Ascending aorta (tissue), 2 donors: Measurements from ENCODE around the gene IFIT1. TPM values are rescaled to one million over a fixed set of nuclear protein-coding genes. Genes with fewer than 3 reads are reported as not detected.

Experiments
- DNase-seq, 2 donors: peaks; one replicate each; pipeline ENCODE4 v3.0.0-alpha.2; 2019; ENCODE audit warnings: low spot score in 2 of 2
- H3K27ac ChIP-seq, 2 donors: fragments of 200-600 bp; sonication (generic); one replicate each; pipeline ENCODE4 v1.5.1; 2016 to 2017; ENCODE audit warnings: mild to moderate bottlenecking in 1 of 2
- H3K27me3 ChIP-seq: fragments of 200-600 bp; sonication (generic); one replicate; pipeline ENCODE4 v1.5.1; 2017
- H3K36me3 ChIP-seq, 2 donors: fragments of 200-600 bp; sonication (generic); one replicate each; pipeline ENCODE4 v1.5.1; 2016
- H3K4me1 ChIP-seq, 2 donors: fragments of 200-600 bp; sonication (generic); one replicate each; pipeline ENCODE4 v1.5.1; 2016 to 2017; ENCODE audit warnings: mild to moderate bottlenecking in 1 of 2
- H3K4me3 ChIP-seq, 2 donors: fragments of 200-600 bp; sonication (generic); one replicate each; pipeline ENCODE4 v1.5.1; 2016 to 2017; ENCODE audit warnings: mild to moderate bottlenecking in 1 of 2
- H3K9me3 ChIP-seq, 2 donors: fragments of 200-600 bp; sonication (generic); one replicate each; pipeline ENCODE4 v1.5.1; 2016
- intact Hi-C: fragments of 100-400 bp; cut with DNase I; formaldehyde crosslinking; loops from one replicate; pipeline ENCODE4 v1.15.1; 2023
- total RNA-seq: library from RNA; depleted of rRNA; stranded (reverse); fragments of >200 nt; gene quantifications from one replicate; pipeline ENCODE4 v1.1.0, GENCODE V29; 2016
- TF ChIP-seq, protein P1 (sequence below), 3 experiments: fragments of 200-600 bp in 2 of 3; fragments of 450-650 bp in 1 of 3; sonication (generic) in 2 of 3; IDR thresholded peaks; one replicate each; pipeline ENCODE4 v1.5.1; 2016 to 2019; ENCODE audit warnings: antibody characterized with exemption in 3 of 3, mild to moderate bottlenecking in 1 of 3, moderate library complexity in 1 of 3

IFIT1 gene
- 28.5 TPM for total RNA-seq

GRCh38 chr10:89391907-89392756 is at the start of gene IFIT1:
IFIT1 (plus strand) TSS chr10:89392623; CDS start chr10:89392713, 90 bp downstream.
- H3K4me1 ChIP-seq, result peaks cover 3 to 28% of the 10 kb centered on the region in 2 donors
- TF ChIP-seq, protein P1, sequence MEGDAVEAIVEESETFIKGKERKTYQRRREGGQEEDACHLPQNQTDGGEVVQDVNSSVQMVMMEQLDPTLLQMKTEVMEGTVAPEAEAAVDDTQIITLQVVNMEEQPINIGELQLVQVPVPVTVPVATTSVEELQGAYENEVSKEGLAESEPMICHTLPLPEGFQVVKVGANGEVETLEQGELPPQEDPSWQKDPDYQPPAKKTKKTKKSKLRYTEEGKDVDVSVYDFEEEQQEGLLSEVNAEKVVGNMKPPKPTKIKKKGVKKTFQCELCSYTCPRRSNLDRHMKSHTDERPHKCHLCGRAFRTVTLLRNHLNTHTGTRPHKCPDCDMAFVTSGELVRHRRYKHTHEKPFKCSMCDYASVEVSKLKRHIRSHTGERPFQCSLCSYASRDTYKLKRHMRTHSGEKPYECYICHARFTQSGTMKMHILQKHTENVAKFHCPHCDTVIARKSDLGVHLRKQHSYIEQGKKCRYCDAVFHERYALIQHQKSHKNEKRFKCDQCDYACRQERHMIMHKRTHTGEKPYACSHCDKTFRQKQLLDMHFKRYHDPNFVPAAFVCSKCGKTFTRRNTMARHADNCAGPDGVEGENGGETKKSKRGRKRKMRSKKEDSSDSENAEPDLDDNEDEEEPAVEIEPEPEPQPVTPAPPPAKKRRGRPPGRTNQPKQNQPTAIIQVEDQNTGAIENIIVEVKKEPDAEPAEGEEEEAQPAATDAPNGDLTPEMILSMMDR (IDR thresholded peaks at IDR 0.05), result no peak
- H3K36me3 ChIP-seq, result no peaks in the 10 kb centered on the region
- intact Hi-C loops, result loop anchor here (2.0 to 5.0 kb wide), 2 partner anchors 23 to 65 kb away; partner anchors contain the start of genes IFIT3 and IFIT5
- H3K9me3 ChIP-seq, result no peaks in the 10 kb centered on the region
- DNase-seq, result peak in 1 of 2 donors; percentile 81
- H3K27ac ChIP-seq, result peak within 1 kb of the TSS; percentile 73 to 76
- peak within 1 kb of the TSS; percentile 71 to 73 for H3K4me3 ChIP-seq
- no peaks in the 10 kb centered on the region for H3K27me3 ChIP-seq

DNA sequence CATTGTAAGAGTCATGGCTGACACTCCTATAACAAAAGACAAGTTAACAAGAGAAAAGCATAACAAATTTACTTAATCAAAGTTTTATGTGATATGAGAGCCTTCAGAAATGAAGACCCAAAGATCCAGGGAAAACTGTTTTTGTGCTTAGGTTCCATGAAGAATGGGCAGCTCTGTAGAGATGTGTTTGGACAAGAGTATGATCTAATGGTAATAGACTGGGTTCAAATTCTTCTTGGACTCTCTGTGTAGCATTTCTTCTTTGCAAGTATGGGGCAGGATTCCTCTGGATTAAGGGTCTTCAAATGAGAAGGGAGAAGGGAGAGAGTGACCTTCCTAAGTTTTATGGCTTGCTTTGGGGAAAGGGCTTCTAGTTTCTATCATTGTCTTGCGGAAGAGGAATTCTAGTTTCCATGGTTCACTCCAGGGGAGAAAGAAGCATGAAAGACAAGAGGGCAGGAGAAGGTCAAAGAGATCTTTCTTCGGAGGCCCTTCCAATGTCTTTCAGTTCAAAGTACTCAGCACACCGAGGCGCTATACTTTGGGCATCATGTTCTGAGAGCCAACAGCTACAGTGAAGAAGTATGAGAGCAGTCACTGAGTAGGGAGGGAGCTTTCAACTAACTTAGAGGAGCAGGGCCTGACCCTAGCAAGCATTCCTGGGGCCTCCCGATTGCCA is 49.2 kb upstream of the IFIT1 start:
- Histone ChIP-seq H3K4me1 (peaks cover 0 to 6% of the 10 kb centered on the region in 2 donors), H3K36me3 (peaks cover 9 to 17% of the 10 kb centered on the region in 2 donors), H3K27me3 (no peaks in the 10 kb centered on the region), H3K4me3 (no peak overlapping the region), H3K27ac (peak overlapping the region in 1 of 2 donors; percentile 12), H3K9me3 (no peaks in the 10 kb centered on the region)
- TF ChIP-seq, protein P1 (IDR thresholded peaks at IDR 0.05), result no peak
- DNase-seq, result no peak
- intact Hi-C loops, result no loop called here

DNA sequence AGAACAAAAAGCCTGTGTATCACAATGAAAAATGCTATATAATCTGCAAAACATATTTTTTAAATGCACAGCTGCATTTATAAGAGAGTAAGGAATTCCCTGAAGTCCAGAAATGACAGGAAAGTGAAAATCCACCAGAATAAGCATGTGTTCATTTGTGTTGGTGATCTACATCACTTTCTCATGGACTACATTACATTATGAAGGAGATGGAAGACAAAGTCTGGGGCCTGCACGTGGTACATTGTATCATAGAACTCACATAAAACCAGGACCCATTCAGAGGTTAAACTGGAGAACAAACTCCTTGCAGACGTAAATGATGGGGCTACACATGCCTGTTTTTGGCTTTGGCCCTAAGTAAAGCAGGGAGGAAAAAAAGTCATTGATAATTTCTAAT is 48.3 kb upstream of the IFIT1 start:
- intact Hi-C loops, result no loop called here
- H3K4me1 ChIP-seq, result peaks cover 0 to 10% of the 10 kb centered on the region in 2 donors

DNA sequence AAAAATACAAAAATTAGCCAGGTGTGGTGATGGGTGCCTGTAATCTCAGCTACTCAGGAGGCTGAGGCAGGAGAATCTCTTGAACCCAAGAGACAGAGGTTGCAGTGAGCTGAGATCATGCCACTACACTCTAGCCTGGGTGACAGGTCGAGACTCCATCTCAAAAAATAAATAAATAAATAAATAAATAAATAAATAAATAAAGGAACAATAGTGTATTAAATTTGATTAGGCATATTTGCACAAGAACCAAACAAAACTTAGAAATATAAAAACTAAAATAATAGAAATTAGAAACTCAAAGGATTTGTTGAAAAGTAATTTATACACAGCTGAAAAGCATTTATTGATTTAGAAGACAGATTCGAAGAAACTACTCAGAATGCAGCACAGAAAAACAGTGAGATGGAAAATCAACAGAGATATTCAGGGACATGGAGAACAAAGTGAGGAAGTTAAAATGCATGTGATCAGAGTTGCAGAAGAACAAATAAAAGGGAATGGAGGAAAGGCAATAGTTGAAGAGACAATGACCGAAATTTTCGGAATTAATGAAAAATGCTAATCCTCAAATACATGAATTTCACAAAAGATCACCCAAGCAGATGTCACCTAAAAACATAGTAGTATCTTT is 46.9 kb upstream of the IFIT1 start:
- Histone ChIP-seq H3K27me3 (no peaks in the 10 kb centered on the region), H3K4me1 (peaks cover 0 to 14% of the 10 kb centered on the region in 2 donors), H3K27ac (no peak overlapping the region), H3K9me3 (no peaks in the 10 kb centered on the region), H3K36me3 (no peaks in the 10 kb centered on the region), H3K4me3 (no peak overlapping the region)
- TF ChIP-seq, protein P1 (IDR thresholded peaks at IDR 0.05), result no peak
- intact Hi-C loops, result no loop called here
- DNase-seq, result no peak

More for the DNA sequence above, 48.3 kb upstream of the IFIT1 start:
- no peak for DNase-seq
- peaks cover 3 to 9% of the 10 kb centered on the region in 2 donors for H3K36me3 ChIP-seq
- no peak overlapping the region for H3K4me3 ChIP-seq
- no peaks in the 10 kb centered on the region for H3K9me3 ChIP-seq
- TF ChIP-seq, protein P1 (IDR thresholded peaks at IDR 0.05), result no peak
- H3K27ac ChIP-seq, result no peak overlapping the region
- H3K27me3 ChIP-seq, result no peaks in the 10 kb centered on the region

- Histone ChIP-seq H3K4me1 (peaks cover 0 to 26% of the 10 kb centered on the region in 2 donors), H3K9me3 (no peaks in the 10 kb centered on the region)
- no peak for DNase-seq
These were observed 45.8 kb upstream of the IFIT1 start for GRCh38 chr10:89346405-89347254.

More at GRCh38 chr10:89346405-89347254, 45.8 kb upstream of the IFIT1 start:
- no peaks in the 10 kb centered on the region for H3K27me3 ChIP-seq
- intact Hi-C loops, result no loop called here
- no peaks in the 10 kb centered on the region for H3K36me3 ChIP-seq
- H3K27ac ChIP-seq, result peak overlapping the region; percentile 22 to 60
- no peak overlapping the region for H3K4me3 ChIP-seq
- TF ChIP-seq, protein P1 (IDR thresholded peaks at IDR 0.05), result no peak
